Endothelial cell of umbilical vein (primary cell): Measurements from ENCODE around the gene CTU1. TPM values are rescaled to one million over a fixed set of nuclear protein-coding genes. Genes with fewer than 3 reads are reported as not detected.

Experiments used
- BruUV-seq: library from RNA; stranded (reverse); fragments of 400-500 nt; replicated peaks from 2 replicates; lab custom pipeline; 2021; lab: Mats Ljungman, UMichigan
- CTCF ChIA-PET: fragments of 300-600, 350-600 bp; sonication (Branson Sonifier 250); formaldehyde crosslinking; loops from one replicate; lab custom pipeline; 2021; ENCODE audit warnings: antibody characterized with exemption, inconsistent platforms; lab: Charles Lee
- POLR2A ChIA-PET: fragments of 300-600, 350-600 bp; sonication (Branson Sonifier 250); formaldehyde crosslinking; loops from one replicate; lab custom pipeline; 2021; ENCODE audit warnings: antibody characterized with exemption, inconsistent platforms; lab: Charles Lee
- DNase-seq: peaks from one replicate; pipeline ENCODE4 v3.0.0-alpha.2; 2011; ENCODE audit warnings: low read depth, low spot score
- FAIRE-seq: peaks from 2 replicates; lab custom pipeline; 2011; peaks lifted over from hg19 to GRCh38; lab: Jason Lieb, UNC
- H2AFZ ChIP-seq: 2 replicates; pipeline ENCODE4 v1.6.0; 2012; ENCODE audit warnings: low read depth, low read length, control low read depth, inconsistent platforms
- H3K27ac ChIP-seq: 2 replicates; pipeline ENCODE4 v1.5.1; 2011; ENCODE audit warnings: low read depth, mild to moderate bottlenecking, control low read depth, low read length, moderate library complexity; ENCODE audit not compliant: insufficient read depth
- H3K27me3 ChIP-seq, 2 experiments: 2 replicates each; pipeline versions ENCODE4 v1.6.0 to v1.6.1; 2011; ENCODE audit warnings: low read length in 2 of 2, mixed read lengths in 1 of 2; ENCODE audit not compliant: control insufficient read depth in 2 of 2, insufficient read depth in 2 of 2
- H3K36me3 ChIP-seq, 2 experiments: 2 replicates in 1 of 2; 3 replicates in 1 of 2; pipeline ENCODE4 v1.5.1; 2011; ENCODE audit warnings: low read length in 2 of 2, mild to moderate bottlenecking in 1 of 2, moderate library complexity in 1 of 2; ENCODE audit not compliant: control insufficient read depth in 2 of 2, insufficient read depth in 2 of 2; ENCODE audit errors: extremely low read depth in 1 of 2
- H3K4me1 ChIP-seq: 3 replicates; pipeline ENCODE4 v1.5.1; 2011; ENCODE audit warnings: mild to moderate bottlenecking, low read length; ENCODE audit not compliant: control insufficient read depth, insufficient read depth; ENCODE audit errors: extremely low read depth
- H3K4me2 ChIP-seq: 2 replicates; pipeline ENCODE4 v1.6.1; 2011; ENCODE audit warnings: low read length, control low read depth, mixed read lengths; ENCODE audit not compliant: insufficient read depth
- H3K4me3 ChIP-seq, 3 experiments: fragments of 200-600 bp in 1 of 3; sonication (generic), shearing (Covaris generic) in 1 of 3; replicated peaks in 1 of 3; 2 replicates each; pipeline ENCODE4 v1.5.1; 2011 to 2016; ENCODE audit warnings: control low read depth in 3 of 3, low read length in 3 of 3, mild to moderate bottlenecking in 2 of 3, inconsistent platforms in 1 of 3, low read depth in 1 of 3, moderate library complexity in 1 of 3; ENCODE audit not compliant: insufficient read depth in 1 of 3
- H3K79me2 ChIP-seq: 2 replicates; pipeline ENCODE4 v1.6.0; 2012; ENCODE audit warnings: low read length, inconsistent platforms; ENCODE audit not compliant: control insufficient read depth, insufficient read depth
- H3K9ac ChIP-seq: replicated peaks from 2 replicates; pipeline ENCODE3; 2011; ENCODE audit warnings: low read length, control low read depth; ENCODE audit not compliant: insufficient read depth; ENCODE audit errors: extremely low read depth
- H3K9me1 ChIP-seq: replicated peaks from 3 replicates; pipeline ENCODE4 v1.6.0; 2011; ENCODE audit warnings: mild to moderate bottlenecking, low read length; ENCODE audit not compliant: control insufficient read depth, insufficient read depth; ENCODE audit errors: extremely low read depth
- H3K9me3 ChIP-seq: replicated peaks from 2 replicates; pipeline ENCODE4 v1.5.1; 2012; ENCODE audit warnings: low read length, inconsistent platforms; ENCODE audit not compliant: control insufficient read depth, insufficient read depth
- H4K20me1 ChIP-seq: replicated peaks from 2 replicates; pipeline ENCODE3; 2011; ENCODE audit warnings: mild to moderate bottlenecking, low read length; ENCODE audit not compliant: control insufficient read depth, insufficient read depth; ENCODE audit errors: extremely low read depth
- EZH2 ChIP-seq: IDR thresholded peaks from 2 replicates; pipeline ENCODE4 v1.6.1; 2012; ENCODE audit warnings: borderline replicate concordance, low read depth, mild to moderate bottlenecking, moderate library complexity, low read length, inconsistent platforms; ENCODE audit not compliant: severe bottlenecking
- FOS ChIP-seq: IDR thresholded peaks from 2 replicates; pipeline ENCODE4 v1.6.1; 2011; ENCODE audit warnings: mild to moderate bottlenecking, low read length, moderate library complexity, borderline replicate concordance; ENCODE audit not compliant: insufficient read depth
- GATA2 ChIP-seq: IDR thresholded peaks from 2 replicates; pipeline ENCODE4 v1.7.0; 2011; ENCODE audit warnings: low read depth, mild to moderate bottlenecking, moderate library complexity, mixed read lengths, low read length; ENCODE audit not compliant: insufficient read length, insufficient read depth
- JUN ChIP-seq: IDR thresholded peaks from 2 replicates; pipeline ENCODE4 v1.6.1; 2011; ENCODE audit warnings: borderline replicate concordance, low read depth; ENCODE audit not compliant: insufficient read length, insufficient read depth
- MYC ChIP-seq: IDR thresholded peaks from one replicate; pipeline ENCODE4 v1.6.1; 2011; ENCODE audit warnings: mild to moderate bottlenecking, low read depth, low read length
- POLR2A ChIP-seq: IDR thresholded peaks from 2 replicates; pipeline ENCODE4 v1.6.1; 2012; ENCODE audit warnings: low read depth, mild to moderate bottlenecking, control low read depth, low read length
- POLR2AphosphoS5 ChIP-seq: IDR thresholded peaks from 2 replicates; pipeline ENCODE4 v1.6.1; 2012; ENCODE audit warnings: low read depth, mild to moderate bottlenecking, control low read depth, low read length, moderate library complexity; ENCODE audit not compliant: insufficient read depth
- dilution Hi-C: fragments of 300-500 bp; cut with MboI; formaldehyde crosslinking; loops from one replicate; pipeline ENCODE4 v1.15.0; 2019; ENCODE audit warnings: low sequenced_read_pairs; ENCODE audit not compliant: extremely low pct_ligation_motif_present
- intact Hi-C: fragments of 100-400 bp; cut with micrococcal nuclease; formaldehyde crosslinking; loops from one replicate; pipeline ENCODE4 v1.10.0; 2022
- polyA plus RNA-seq, 4 experiments: library from polyadenylated mRNA; depleted of rRNA in 3 of 4; stranded (reverse) in 3 of 4; unstranded in 1 of 4; fragments of >200 nt; gene quantifications; 2 replicates each; pipeline versions ENCODE4 v1.2.1 to v1.2.3, GENCODE V29; 2011 to 2012; ENCODE audit warnings: missing spikeins in 1 of 4
- total RNA-seq: library from RNA; stranded (reverse); gene quantifications from 2 replicates; pipeline ENCODE4 v1.2.3, GENCODE V29; 2021
- TF ChIP-seq, protein P1 (sequence below): IDR thresholded peaks from 2 replicates; pipeline ENCODE4 v1.6.1; 2011; ENCODE audit not compliant: insufficient read depth, insufficient read length
- TF ChIP-seq, protein P2 (sequence below), 2 donors: IDR thresholded peaks; 1 replicate in 1 of 2; 2 replicates in 1 of 2; pipeline ENCODE4 v1.5.1; 2011; ENCODE audit warnings: low read length in 2 of 2, mild to moderate bottlenecking in 2 of 2, moderate library complexity in 2 of 2, control low read depth in 1 of 2, inconsistent platforms in 1 of 2, low read depth in 1 of 2; ENCODE audit not compliant: insufficient read depth in 1 of 2; ENCODE audit errors: extremely low read depth in 1 of 2

The CTU1 gene
- total and polyA plus RNA-seq, 2 donors (not counting 3 experiments of a cell fraction or from before 2014, with no cell fraction given), result 6.1 to 8.7 TPM

DNA sequence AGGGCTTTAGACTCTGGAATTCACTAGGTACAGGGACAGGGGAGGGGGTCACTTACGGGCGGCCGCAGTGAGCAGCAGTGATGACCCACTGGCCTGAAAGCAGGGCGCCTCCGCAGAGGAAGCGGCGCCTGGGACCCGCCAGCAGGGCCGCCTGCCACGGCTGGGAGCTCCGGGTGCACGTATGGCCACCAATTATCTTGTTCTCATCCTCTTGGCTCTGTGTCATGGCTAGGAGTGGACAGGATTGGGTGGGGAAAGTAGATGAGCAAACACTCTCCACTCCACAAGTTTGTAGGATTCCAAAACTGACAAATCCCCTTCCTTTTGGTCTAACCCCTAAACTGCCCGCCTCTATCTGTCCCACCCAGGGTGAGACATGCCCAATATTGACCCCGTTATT, 26.7 kb downstream of the CTU1 start:
- H3K4me1 ChIP-seq, result no peaks in the 10 kb centered on the region
- TF ChIP-seq GATA2 (no peak), EZH2 (no peak), POLR2AphosphoS5 (no peak), FOS (no peak), JUN (no peak), POLR2A (no peak), MYC (no peak)
- TF ChIP-seq, protein P1, sequence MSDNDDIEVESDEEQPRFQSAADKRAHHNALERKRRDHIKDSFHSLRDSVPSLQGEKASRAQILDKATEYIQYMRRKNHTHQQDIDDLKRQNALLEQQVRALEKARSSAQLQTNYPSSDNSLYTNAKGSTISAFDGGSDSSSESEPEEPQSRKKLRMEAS, result no peak
- TF ChIP-seq, protein P2, sequence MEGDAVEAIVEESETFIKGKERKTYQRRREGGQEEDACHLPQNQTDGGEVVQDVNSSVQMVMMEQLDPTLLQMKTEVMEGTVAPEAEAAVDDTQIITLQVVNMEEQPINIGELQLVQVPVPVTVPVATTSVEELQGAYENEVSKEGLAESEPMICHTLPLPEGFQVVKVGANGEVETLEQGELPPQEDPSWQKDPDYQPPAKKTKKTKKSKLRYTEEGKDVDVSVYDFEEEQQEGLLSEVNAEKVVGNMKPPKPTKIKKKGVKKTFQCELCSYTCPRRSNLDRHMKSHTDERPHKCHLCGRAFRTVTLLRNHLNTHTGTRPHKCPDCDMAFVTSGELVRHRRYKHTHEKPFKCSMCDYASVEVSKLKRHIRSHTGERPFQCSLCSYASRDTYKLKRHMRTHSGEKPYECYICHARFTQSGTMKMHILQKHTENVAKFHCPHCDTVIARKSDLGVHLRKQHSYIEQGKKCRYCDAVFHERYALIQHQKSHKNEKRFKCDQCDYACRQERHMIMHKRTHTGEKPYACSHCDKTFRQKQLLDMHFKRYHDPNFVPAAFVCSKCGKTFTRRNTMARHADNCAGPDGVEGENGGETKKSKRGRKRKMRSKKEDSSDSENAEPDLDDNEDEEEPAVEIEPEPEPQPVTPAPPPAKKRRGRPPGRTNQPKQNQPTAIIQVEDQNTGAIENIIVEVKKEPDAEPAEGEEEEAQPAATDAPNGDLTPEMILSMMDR (IDR thresholded peaks at IDR 0.05; ENCODE audit: extremely low read depth in 1 of 2, insufficient read depth in 1 of 2, low read depth in 1 of 2, low read length in 2 of 2), result no peak
- H3K4me2 ChIP-seq, result no peak overlapping the region
- dilution Hi-C loops (no loop called here), intact Hi-C loops (no loop called here)
- no TSS peak for BruUV-seq
- no peaks in the 10 kb centered on the region for H3K36me3 ChIP-seq
- no peak overlapping the region for H3K4me3 ChIP-seq
- no peaks in the 10 kb centered on the region for H4K20me1 ChIP-seq
- H3K27me3 ChIP-seq, result no peaks in the 10 kb centered on the region
- ChIA-PET POLR2A (no interaction called here), CTCF (interaction anchor here (0.7 to 1.2 kb wide), 2 partner anchors 14 to 64 kb away, joined by 3 to 4 read pairs; no protein-coding TSS in a partner anchor)
- H3K9me3 ChIP-seq, result no peaks in the 10 kb centered on the region
- no peak overlapping the region for H3K9ac ChIP-seq
- H2AFZ ChIP-seq, result no peak overlapping the region
- FAIRE-seq, result no peak
- no peaks in the 10 kb centered on the region for H3K9me1 ChIP-seq
- H3K27ac ChIP-seq, result no peak overlapping the region
- H3K79me2 ChIP-seq, result no peaks in the 10 kb centered on the region
- DNase-seq, result no peak
